AG09319 (cell line): ENCODE measurements around the gene RSRC1.

Experiments used
- DNase-seq: peaks from one replicate; pipeline ENCODE4 v3.0.0-alpha.2; 2010; ENCODE audit warnings: low read depth; ENCODE audit errors: extremely low read depth
- CTCF ChIP-seq: IDR thresholded peaks from 2 replicates; pipeline ENCODE4 v1.5.1; 2011; ENCODE audit warnings: low read depth, mild to moderate bottlenecking, inconsistent platforms, low read length, moderate library complexity

The RSRC1 gene

GRCh38 chr3:158460926-158461325, 351.0 kb downstream of the RSRC1 start:
- DNase-seq = no peak
- no peak for TF ChIP-seq CTCF

GRCh38 chr3:158463556-158463955, 353.7 kb downstream of the RSRC1 start:
- no peak for TF ChIP-seq CTCF
- DNase-seq = no peak

- no peak for TF ChIP-seq CTCF
- DNase-seq = no peak
Measured at GRCh38 chr3:158465074-158465473, 355.2 kb downstream of the RSRC1 start.

DNA sequence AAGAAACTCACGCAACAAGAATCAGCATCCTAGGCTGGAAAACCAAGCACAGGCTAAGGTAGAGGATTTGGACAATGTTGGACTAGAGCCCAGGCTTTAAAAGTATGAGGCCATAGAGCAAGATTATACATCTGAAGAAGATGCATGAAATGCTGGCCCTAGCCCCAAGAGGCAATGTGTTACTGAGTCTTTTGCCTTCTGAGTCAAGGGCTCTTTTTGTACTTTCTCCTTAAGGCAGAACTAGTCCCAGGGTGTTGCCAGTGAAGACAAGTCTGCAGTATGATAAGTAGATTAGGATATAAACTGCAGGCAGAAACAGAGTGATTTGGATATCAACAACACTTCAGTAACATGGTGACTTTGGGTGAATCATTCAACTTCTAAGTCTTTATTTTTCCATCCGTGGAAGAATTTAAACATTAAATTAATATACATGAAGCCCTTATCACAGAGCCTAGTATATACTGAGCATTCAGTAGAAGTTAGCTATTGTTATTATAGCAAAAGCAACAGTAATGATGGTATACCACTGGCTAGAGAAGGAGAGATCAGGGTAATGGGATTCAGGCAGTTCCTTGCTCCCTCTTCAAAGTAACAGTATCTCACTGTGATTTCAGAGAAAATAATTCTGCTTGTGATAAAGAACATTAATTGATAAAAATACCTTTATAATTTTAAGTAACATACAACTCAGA, 361.2 kb downstream of the RSRC1 start:
- DNase-seq = no peak
- TF ChIP-seq CTCF = no peak

DNA sequence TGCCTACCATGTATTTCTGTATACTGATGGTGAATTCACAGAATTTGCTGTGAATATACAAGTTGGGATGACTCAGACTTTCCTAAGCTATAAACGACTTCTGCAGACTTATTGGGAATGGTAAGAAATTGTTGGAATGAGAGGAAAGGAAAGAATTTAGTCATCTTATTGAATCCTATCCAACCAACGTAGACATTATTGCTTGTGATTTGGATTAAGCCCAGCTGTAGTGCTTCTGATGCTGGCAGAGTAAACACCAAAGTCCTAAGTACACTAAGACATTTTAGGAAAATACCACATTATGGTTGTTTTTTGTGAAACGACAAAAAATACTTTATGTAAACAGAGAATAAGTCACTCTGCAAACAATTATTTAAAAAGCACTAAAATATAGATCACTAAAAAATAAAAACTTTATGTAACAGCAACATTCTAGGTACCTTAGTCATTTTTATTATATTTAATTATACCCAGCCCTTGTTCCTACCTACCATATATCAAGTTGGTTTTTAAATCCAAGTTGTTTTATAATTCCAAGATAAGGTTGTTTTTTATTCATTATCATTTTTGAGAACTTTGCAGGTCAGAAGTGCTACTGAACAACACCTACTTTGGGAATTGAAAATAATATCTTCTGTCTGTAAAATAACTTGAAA, 361.9 kb downstream of the RSRC1 start:
- peak; percentile 77 for DNase-seq
- TF ChIP-seq CTCF = no peak

DNA sequence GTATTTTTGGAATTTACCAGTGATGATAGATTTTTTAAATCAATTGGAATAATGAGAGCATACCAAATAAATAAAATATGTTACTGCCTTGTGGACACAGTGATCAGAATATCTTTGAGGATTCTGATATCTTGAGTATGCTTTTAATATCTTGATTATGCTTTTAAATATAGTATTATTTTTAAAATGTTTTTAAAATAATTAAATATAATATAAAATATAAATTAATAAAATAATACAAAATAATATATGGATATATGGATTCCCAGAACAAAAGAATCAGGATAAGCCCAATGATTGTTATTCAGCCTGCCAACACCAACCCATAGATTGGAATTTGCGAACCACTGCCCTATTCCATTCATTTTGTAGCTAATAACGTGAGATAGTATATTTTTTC, 369.2 kb downstream of the RSRC1 start:
- DNase-seq = no peak
- TF ChIP-seq CTCF = no peak

DNA sequence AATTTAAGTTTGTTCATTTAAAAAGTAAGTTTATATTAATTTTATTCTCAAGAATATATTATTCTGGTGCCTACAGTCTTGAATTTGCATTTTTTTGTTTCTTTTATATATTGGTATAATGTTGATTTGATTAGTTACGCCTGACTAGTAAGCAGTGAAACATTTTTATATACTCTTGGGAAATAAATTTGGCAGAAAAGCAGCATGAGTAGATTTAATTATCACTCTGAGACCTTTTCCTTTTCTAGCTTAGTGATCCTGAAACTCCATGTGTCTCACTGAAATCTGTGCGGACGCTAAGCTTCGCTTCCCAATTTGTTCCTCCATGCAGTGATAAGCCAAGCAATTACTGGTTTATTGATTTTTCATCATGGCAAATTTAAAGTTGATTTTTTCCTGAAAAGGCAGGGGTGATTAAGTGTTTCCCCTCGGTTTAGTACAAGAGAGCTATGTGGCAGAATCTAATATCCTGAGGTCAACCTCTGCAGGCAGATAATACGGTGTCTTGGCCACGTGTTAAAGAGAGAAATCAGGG, 373.9 kb downstream of the RSRC1 start:
- no peak for TF ChIP-seq CTCF
- no peak for DNase-seq
